Chondrocyte (in vitro differentiated cells): ENCODE measurements around the gene C22orf39. TPM values are rescaled to one million over a fixed set of nuclear protein-coding genes. Genes with fewer than 3 reads are reported as not detected.

Experiments
- DNase-seq: peaks from one replicate; pipeline ENCODE4 v3.0.0; 2021; ENCODE audit warnings: mixed read lengths, low spot score
- H3K27ac Mint-ChIP-seq: one replicate; pipeline ENCODE4 v1.8.0; 2021; ENCODE audit warnings: mild to moderate bottlenecking, moderate library complexity, mixed read lengths; ENCODE audit not compliant: unreplicated experiment
- H3K27me3 Mint-ChIP-seq: 2 replicates; pipeline ENCODE4 v1.8.0; 2021; ENCODE audit warnings: low read depth, mixed read lengths
- H3K36me3 Mint-ChIP-seq: 2 replicates; pipeline ENCODE4 v1.8.0; 2021; ENCODE audit warnings: low read depth, mixed read lengths
- H3K4me1 Mint-ChIP-seq: 2 replicates; pipeline ENCODE4 v1.8.0; 2021; ENCODE audit warnings: low read depth, mild to moderate bottlenecking, mixed read lengths
- H3K4me3 Mint-ChIP-seq: one replicate; pipeline ENCODE4 v1.8.0; 2021; ENCODE audit warnings: mild to moderate bottlenecking, moderate library complexity, mixed read lengths; ENCODE audit not compliant: unreplicated experiment
- H3K9me3 Mint-ChIP-seq: 2 replicates; pipeline ENCODE4 v1.8.0; 2021; ENCODE audit warnings: low read depth, mixed read lengths
- total RNA-seq: library from RNA; stranded (reverse); gene quantifications from 3 replicates; pipeline ENCODE4 v1.2.1, GENCODE V29; 2021
- TF ChIP-seq, protein P1 (sequence below): fragments of 200-600 bp; sonication (generic); IDR thresholded peaks from 2 replicates; pipeline ENCODE4 v1.5.0; 2021; ENCODE audit warnings: antibody characterized with exemption, mild to moderate bottlenecking, moderate library complexity

Gene C22orf39
- total RNA-seq, 1 donor from 2014 or later = 18.4 TPM

- H3K27ac Mint-ChIP-seq = no peak overlapping the region
- H3K4me3 Mint-ChIP-seq = no peak overlapping the region
- H3K36me3 Mint-ChIP-seq = peaks cover 36% of the 10 kb centered on the region
These were observed 42.8 kb downstream of the C22orf39 start for GRCh38 chr22:19404676-19405075.

DNA sequence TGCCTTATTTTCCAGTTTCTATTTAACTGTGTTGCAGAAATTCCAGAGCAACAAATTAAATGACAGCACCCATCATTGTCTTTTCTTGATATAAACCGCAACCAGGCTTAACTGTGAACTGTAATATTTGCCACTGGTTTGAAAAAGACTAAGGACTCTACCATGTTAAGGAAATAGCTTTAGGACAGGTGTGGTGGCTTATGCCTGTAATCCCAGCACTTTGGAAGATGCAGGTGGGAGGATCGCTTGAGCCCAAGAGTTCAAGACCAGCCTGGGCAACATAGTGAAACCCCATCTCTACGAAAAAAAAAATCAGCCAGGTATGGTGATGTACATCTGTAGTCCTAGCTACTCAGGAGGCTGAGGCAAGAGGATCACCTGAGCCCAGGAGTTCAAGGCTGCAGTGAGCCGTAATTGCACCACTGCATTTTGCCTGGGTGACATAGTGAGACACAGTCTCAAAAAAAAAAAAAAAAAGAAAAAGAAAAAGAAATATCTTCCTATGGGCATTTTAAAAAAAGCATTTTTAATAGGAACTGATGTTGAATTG lies 44.8 kb downstream of the C22orf39 start:
- TF ChIP-seq, protein P1, sequence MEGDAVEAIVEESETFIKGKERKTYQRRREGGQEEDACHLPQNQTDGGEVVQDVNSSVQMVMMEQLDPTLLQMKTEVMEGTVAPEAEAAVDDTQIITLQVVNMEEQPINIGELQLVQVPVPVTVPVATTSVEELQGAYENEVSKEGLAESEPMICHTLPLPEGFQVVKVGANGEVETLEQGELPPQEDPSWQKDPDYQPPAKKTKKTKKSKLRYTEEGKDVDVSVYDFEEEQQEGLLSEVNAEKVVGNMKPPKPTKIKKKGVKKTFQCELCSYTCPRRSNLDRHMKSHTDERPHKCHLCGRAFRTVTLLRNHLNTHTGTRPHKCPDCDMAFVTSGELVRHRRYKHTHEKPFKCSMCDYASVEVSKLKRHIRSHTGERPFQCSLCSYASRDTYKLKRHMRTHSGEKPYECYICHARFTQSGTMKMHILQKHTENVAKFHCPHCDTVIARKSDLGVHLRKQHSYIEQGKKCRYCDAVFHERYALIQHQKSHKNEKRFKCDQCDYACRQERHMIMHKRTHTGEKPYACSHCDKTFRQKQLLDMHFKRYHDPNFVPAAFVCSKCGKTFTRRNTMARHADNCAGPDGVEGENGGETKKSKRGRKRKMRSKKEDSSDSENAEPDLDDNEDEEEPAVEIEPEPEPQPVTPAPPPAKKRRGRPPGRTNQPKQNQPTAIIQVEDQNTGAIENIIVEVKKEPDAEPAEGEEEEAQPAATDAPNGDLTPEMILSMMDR = no peak
- no peak overlapping the region for H3K4me3 Mint-ChIP-seq
- H3K27me3 Mint-ChIP-seq = no peaks in the 10 kb centered on the region
- H3K9me3 Mint-ChIP-seq = no peaks in the 10 kb centered on the region
- H3K27ac Mint-ChIP-seq = no peak overlapping the region
- H3K4me1 Mint-ChIP-seq = no peaks in the 10 kb centered on the region
- H3K36me3 Mint-ChIP-seq = peaks cover 34% of the 10 kb centered on the region
- DNase-seq = no peak

More at GRCh38 chr22:19404676-19405075, 42.8 kb downstream of the C22orf39 start:
- TF ChIP-seq, protein P1 = no peak
- no peaks in the 10 kb centered on the region for H3K9me3 Mint-ChIP-seq
- H3K27me3 Mint-ChIP-seq = no peaks in the 10 kb centered on the region
- no peaks in the 10 kb centered on the region for H3K4me1 Mint-ChIP-seq
- no peak for DNase-seq

DNA sequence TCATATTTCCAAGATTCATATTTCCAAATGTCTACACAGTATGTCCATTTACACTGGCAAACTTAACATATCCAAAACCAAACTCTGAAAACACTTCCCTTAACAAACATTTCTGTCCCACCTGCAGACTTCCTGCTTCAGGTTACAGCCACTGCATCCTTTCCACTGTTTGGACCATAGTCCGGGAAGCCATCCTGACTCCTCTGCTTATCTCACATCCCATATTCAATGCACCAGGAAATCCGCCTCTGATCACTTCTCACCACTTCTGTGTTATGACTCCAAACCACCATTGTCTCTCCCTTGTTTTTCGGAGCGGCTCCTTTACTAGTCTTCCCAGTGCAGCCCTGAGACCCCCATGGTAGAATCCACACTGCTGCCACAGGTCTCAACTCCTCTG lies 46.0 kb downstream of the C22orf39 start:
- Mint-ChIP-seq H3K4me1 (no peaks in the 10 kb centered on the region), H3K36me3 (peaks cover 32% of the 10 kb centered on the region), H3K27me3 (no peaks in the 10 kb centered on the region), H3K9me3 (no peaks in the 10 kb centered on the region), H3K27ac (no peak overlapping the region), H3K4me3 (no peak overlapping the region)
- TF ChIP-seq, protein P1 = no peak
- DNase-seq = no peak

GRCh38 chr22:19400881-19401280 lies 46.6 kb downstream of the C22orf39 start:
- H3K27ac Mint-ChIP-seq = no peak overlapping the region
- no peaks in the 10 kb centered on the region for H3K4me1 Mint-ChIP-seq
- no peak overlapping the region for H3K4me3 Mint-ChIP-seq
- H3K27me3 Mint-ChIP-seq = no peaks in the 10 kb centered on the region
- no peaks in the 10 kb centered on the region for H3K9me3 Mint-ChIP-seq
- peaks cover 29% of the 10 kb centered on the region for H3K36me3 Mint-ChIP-seq
- DNase-seq = no peak
- TF ChIP-seq, protein P1 = no peak

- no peak for DNase-seq
- peaks cover 21% of the 10 kb centered on the region for H3K36me3 Mint-ChIP-seq
- no peak overlapping the region for H3K27ac Mint-ChIP-seq
- TF ChIP-seq, protein P1 = no peak
- H3K4me1 Mint-ChIP-seq = no peaks in the 10 kb centered on the region
- H3K4me3 Mint-ChIP-seq = no peak overlapping the region
- H3K27me3 Mint-ChIP-seq = no peaks in the 10 kb centered on the region
- H3K9me3 Mint-ChIP-seq = no peaks in the 10 kb centered on the region
These were observed 48.9 kb downstream of the C22orf39 start for GRCh38 chr22:19398652-19399051.
